SK-N-SH treated with all-trans-retinoic acid at 6 μM for 48 hours (cell line): Measurements from ENCODE around the gene YTHDF2.
"Not testable (repeated sequence)": the region's sequence is repeated elsewhere in the genome, so short reads cannot be mapped to it uniquely, and the experiment has no call there.

ENCODE experiments used
- ATAC-seq: fragments of 200-7000 bp; cut with Tn5 transposase; 3 replicates; pipeline ENCODE4 v1.9.1; 2020; ENCODE audit warnings: mild to moderate bottlenecking, moderate library complexity
- CSDC2 ChIP-seq: fragments of 250-450 bp; sonication (Bioruptor Pico); IDR thresholded peaks from 2 replicates; pipeline ENCODE4 v1.5.0; 2020; ENCODE audit warnings: mild to moderate bottlenecking, moderate library complexity
- ESRRG ChIP-seq: fragments of 250-450 bp; sonication (Bioruptor Pico); IDR thresholded peaks from 2 replicates; pipeline ENCODE4 v1.6.1; 2021; ENCODE audit warnings: mild to moderate bottlenecking
- GLIS3 ChIP-seq: fragments of 250-450 bp; sonication (Bioruptor Pico); IDR thresholded peaks from 2 replicates; pipeline ENCODE4 v1.5.0; 2020; ENCODE audit warnings: mild to moderate bottlenecking, moderate library complexity
- ISL1 ChIP-seq: fragments of 250-450 bp; sonication (Bioruptor Pico); IDR thresholded peaks from 2 replicates; pipeline ENCODE4 v2.1.2; 2022; ENCODE audit warnings: mild to moderate bottlenecking, moderate library complexity
- OSR1 ChIP-seq: fragments of 250-450 bp; sonication (Bioruptor Pico); IDR thresholded peaks from 2 replicates; pipeline ENCODE4 v1.8.0; 2022; ENCODE audit warnings: moderate library complexity, mild to moderate bottlenecking, inconsistent platforms
- PATZ1 ChIP-seq: fragments of 250-450 bp; sonication (Bioruptor Pico); IDR thresholded peaks from 2 replicates; pipeline ENCODE4 v1.8.0; 2020; ENCODE audit warnings: mild to moderate bottlenecking, moderate library complexity, borderline replicate concordance
- PPARA ChIP-seq: fragments of 250-450 bp; sonication (Bioruptor Pico); IDR thresholded peaks from 2 replicates; pipeline ENCODE4 v1.5.0; 2020; ENCODE audit warnings: mild to moderate bottlenecking, borderline replicate concordance
- RARB ChIP-seq: fragments of 250-450 bp; sonication (Bioruptor Pico); IDR thresholded peaks from 2 replicates; pipeline ENCODE4 v1.8.0; 2021; ENCODE audit warnings: mild to moderate bottlenecking, moderate library complexity
- TCF4 ChIP-seq: fragments of 250-450 bp; sonication (Bioruptor Pico); IDR thresholded peaks from 2 replicates; pipeline ENCODE4 v1.8.0; 2021; ENCODE audit warnings: mild to moderate bottlenecking, moderate library complexity, borderline replicate concordance
- TOX ChIP-seq: fragments of 250-450 bp; sonication (Bioruptor Pico); IDR thresholded peaks from 2 replicates; pipeline ENCODE4 v1.8.0; 2021; ENCODE audit warnings: mild to moderate bottlenecking, moderate library complexity, borderline replicate concordance
- ZFP3 ChIP-seq: fragments of 250-450 bp; sonication (Bioruptor Pico); IDR thresholded peaks from 2 replicates; pipeline ENCODE4 v1.5.0; 2020; ENCODE audit warnings: mild to moderate bottlenecking, moderate library complexity
- ZFP30 ChIP-seq: fragments of 450-650 bp; formaldehyde crosslinking; IDR thresholded peaks from 2 replicates; pipeline ENCODE4 v1.5.0; 2022; ENCODE audit warnings: mild to moderate bottlenecking, moderate library complexity
- ZNF8 ChIP-seq: fragments of 450-650 bp; formaldehyde crosslinking; IDR thresholded peaks from 2 replicates; pipeline ENCODE4 v1.5.0; 2020; ENCODE audit warnings: mild to moderate bottlenecking, moderate library complexity
- TF ChIP-seq, protein P1 (sequence below): fragments of 250-450 bp; sonication (Bioruptor Pico); IDR thresholded peaks from 2 replicates; pipeline ENCODE4 v1.8.0; 2021; ENCODE audit warnings: low read depth, mild to moderate bottlenecking, moderate library complexity, borderline replicate concordance
- TF ChIP-seq, protein P2 (sequence below): fragments of 250-450 bp; sonication (Bioruptor Pico); IDR thresholded peaks from 2 replicates; pipeline ENCODE4 v1.5.0; 2020; ENCODE audit warnings: mild to moderate bottlenecking, moderate library complexity
- TF ChIP-seq, protein P3 (sequence below): fragments of 250-450 bp; sonication (Bioruptor Pico); IDR thresholded peaks from 2 replicates; pipeline ENCODE4 v1.5.1; 2021; ENCODE audit warnings: mild to moderate bottlenecking, moderate library complexity

YTHDF2 gene

GRCh38 chr1:28736450-28737306, at the start of gene YTHDF2:
TSS of gene YTHDF2 (plus strand) at chr1:28736940. CDS start at chr1:28737121, 181 bp downstream.
- TF ChIP-seq ZFP3 (CRISPR knock-in tag) (peak; percentile 85), TCF4 (CRISPR knock-in tag) (peak; percentile 16; the same call in 1 of the 2 replicates), ZNF8 (CRISPR knock-in tag) (peak; percentile 6; the same call in 1 of the 2 replicates), PATZ1 (peak; percentile 48; the same call in 1 of the 2 replicates), ISL1 (CRISPR knock-in tag) (no peak)
- TF ChIP-seq, protein P1, sequence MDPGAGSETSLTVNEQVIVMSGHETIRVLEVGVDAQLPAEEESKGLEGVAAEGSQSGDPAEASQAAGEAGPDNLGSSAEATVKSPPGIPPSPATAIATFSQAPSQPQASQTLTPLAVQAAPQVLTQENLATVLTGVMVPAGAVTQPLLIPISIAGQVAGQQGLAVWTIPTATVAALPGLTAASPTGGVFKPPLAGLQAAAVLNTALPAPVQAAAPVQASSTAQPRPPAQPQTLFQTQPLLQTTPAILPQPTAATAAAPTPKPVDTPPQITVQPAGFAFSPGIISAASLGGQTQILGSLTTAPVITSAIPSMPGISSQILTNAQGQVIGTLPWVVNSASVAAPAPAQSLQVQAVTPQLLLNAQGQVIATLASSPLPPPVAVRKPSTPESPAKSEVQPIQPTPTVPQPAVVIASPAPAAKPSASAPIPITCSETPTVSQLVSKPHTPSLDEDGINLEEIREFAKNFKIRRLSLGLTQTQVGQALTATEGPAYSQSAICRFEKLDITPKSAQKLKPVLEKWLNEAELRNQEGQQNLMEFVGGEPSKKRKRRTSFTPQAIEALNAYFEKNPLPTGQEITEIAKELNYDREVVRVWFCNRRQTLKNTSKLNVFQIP (CRISPR knock-in tag) = no peak
- TF ChIP-seq, protein P2, sequence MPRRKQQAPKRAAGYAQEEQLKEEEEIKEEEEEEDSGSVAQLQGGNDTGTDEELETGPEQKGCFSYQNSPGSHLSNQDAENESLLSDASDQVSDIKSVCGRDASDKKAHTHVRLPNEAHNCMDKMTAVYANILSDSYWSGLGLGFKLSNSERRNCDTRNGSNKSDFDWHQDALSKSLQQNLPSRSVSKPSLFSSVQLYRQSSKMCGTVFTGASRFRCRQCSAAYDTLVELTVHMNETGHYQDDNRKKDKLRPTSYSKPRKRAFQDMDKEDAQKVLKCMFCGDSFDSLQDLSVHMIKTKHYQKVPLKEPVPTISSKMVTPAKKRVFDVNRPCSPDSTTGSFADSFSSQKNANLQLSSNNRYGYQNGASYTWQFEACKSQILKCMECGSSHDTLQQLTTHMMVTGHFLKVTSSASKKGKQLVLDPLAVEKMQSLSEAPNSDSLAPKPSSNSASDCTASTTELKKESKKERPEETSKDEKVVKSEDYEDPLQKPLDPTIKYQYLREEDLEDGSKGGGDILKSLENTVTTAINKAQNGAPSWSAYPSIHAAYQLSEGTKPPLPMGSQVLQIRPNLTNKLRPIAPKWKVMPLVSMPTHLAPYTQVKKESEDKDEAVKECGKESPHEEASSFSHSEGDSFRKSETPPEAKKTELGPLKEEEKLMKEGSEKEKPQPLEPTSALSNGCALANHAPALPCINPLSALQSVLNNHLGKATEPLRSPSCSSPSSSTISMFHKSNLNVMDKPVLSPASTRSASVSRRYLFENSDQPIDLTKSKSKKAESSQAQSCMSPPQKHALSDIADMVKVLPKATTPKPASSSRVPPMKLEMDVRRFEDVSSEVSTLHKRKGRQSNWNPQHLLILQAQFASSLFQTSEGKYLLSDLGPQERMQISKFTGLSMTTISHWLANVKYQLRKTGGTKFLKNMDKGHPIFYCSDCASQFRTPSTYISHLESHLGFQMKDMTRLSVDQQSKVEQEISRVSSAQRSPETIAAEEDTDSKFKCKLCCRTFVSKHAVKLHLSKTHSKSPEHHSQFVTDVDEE (CRISPR knock-in tag) = peak; percentile 74; the same call in 1 of the 2 replicates
- ATAC-seq = peak; percentile 96

DNA sequence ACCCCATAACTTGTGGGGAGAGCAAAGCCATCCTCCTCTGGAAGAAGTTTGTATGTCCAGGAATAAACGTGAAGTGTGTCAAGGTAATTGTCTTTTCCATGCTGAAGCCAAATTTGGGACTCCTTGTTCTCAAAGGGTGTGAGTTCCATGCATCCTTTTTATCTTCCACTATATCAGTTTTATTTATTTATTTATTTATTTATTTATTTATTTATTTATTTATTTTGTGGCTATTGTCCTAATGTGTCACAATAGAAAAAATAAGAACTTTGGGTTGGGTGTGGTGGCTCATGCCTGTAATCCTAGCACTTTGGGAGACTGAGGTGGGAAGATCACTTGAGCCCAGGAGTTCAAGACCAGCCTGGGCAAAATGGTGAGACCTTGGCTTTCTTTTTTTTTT, 45.1 kb upstream of the YTHDF2 start:
- not testable (repeated sequence) for ATAC-seq

- ATAC-seq = no peak
Observed at GRCh38 chr1:28703629-28704028, 33.1 kb upstream of the YTHDF2 start.

More at GRCh38 chr1:28703629-28704028, 33.1 kb upstream of the YTHDF2 start:
- TF ChIP-seq ESRRG (CRISPR knock-in tag) (no peak), PPARA (CRISPR knock-in tag) (no peak), RARB (CRISPR knock-in tag) (no peak), ZFP30 (CRISPR knock-in tag) (no peak), PATZ1 (no peak), GLIS3 (CRISPR knock-in tag) (no peak), ZNF8 (CRISPR knock-in tag) (no peak), OSR1 (no peak), CSDC2 (no peak), TOX (CRISPR knock-in tag) (no peak)
- TF ChIP-seq, protein P1 (CRISPR knock-in tag) = no peak
- TF ChIP-seq, protein P3, sequence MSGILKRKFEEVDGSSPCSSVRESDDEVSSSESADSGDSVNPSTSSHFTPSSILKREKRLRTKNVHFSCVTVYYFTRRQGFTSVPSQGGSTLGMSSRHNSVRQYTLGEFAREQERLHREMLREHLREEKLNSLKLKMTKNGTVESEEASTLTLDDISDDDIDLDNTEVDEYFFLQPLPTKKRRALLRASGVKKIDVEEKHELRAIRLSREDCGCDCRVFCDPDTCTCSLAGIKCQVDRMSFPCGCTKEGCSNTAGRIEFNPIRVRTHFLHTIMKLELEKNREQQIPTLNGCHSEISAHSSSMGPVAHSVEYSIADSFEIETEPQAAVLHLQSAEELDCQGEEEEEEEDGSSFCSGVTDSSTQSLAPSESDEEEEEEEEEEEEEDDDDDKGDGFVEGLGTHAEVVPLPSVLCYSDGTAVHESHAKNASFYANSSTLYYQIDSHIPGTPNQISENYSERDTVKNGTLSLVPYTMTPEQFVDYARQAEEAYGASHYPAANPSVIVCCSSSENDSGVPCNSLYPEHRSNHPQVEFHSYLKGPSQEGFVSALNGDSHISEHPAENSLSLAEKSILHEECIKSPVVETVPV = no peak
- TF ChIP-seq, protein P2 (CRISPR knock-in tag) = no peak
- TF ChIP-seq, all 23 proteins: peak for 0
